Astrocyte (in vitro differentiated cells and primary cell): Measurements from ENCODE around the gene GLB1L2. TPM values are rescaled to one million over a fixed set of nuclear protein-coding genes. Genes with fewer than 3 reads are reported as not detected.

Experiments used
- DNase-seq: peaks from one replicate; pipeline ENCODE4 v3.0.0-alpha.2; 2010; ENCODE audit warnings: low read depth
- FAIRE-seq: peaks from 2 replicates; lab custom pipeline; 2011; peaks lifted over from hg19 to GRCh38; lab: Jason Lieb, UNC
- H2AFZ ChIP-seq: 2 replicates; pipeline ENCODE4 v1.6.0; 2012; ENCODE audit warnings: low read depth, low read length, inconsistent platforms
- H3K27ac ChIP-seq: 2 replicates; pipeline ENCODE4 v1.5.1; 2011; ENCODE audit warnings: low read depth, low read length, inconsistent platforms
- H3K27me3 ChIP-seq: 2 replicates; pipeline ENCODE4 v1.6.0; 2011; ENCODE audit warnings: low read length, inconsistent platforms; ENCODE audit not compliant: insufficient read depth
- H3K36me3 ChIP-seq: 2 replicates; pipeline ENCODE4 v1.5.1; 2011; ENCODE audit warnings: low read length, inconsistent platforms; ENCODE audit not compliant: insufficient read depth
- H3K4me1 ChIP-seq: 2 replicates; pipeline ENCODE4 v1.5.1; 2011; ENCODE audit warnings: low read length, inconsistent platforms; ENCODE audit not compliant: insufficient read depth
- H3K4me2 ChIP-seq: 2 replicates; pipeline ENCODE4 v1.6.0; 2012; ENCODE audit warnings: low read length, inconsistent platforms
- H3K4me3 ChIP-seq: 2 replicates; pipeline ENCODE4 v1.5.1; 2011; ENCODE audit warnings: low read depth, mild to moderate bottlenecking, low read length, inconsistent platforms; ENCODE audit not compliant: insufficient read depth
- H3K79me2 ChIP-seq: 2 replicates; pipeline ENCODE4 v1.6.0; 2012; ENCODE audit warnings: mild to moderate bottlenecking, low read length, inconsistent platforms; ENCODE audit not compliant: insufficient read depth
- H3K9ac ChIP-seq: 2 replicates; pipeline ENCODE4 v1.6.0; 2012; ENCODE audit warnings: mild to moderate bottlenecking, low read length, inconsistent platforms
- H3K9me3 ChIP-seq: 2 replicates; pipeline ENCODE4 v1.5.1; 2012; ENCODE audit warnings: low read depth, mild to moderate bottlenecking, low read length, inconsistent platforms; ENCODE audit not compliant: insufficient read depth
- H4K20me1 ChIP-seq: 2 replicates; pipeline ENCODE4 v1.6.0; 2012; ENCODE audit warnings: low read length, inconsistent platforms; ENCODE audit not compliant: insufficient read depth
- H3K27ac Mint-ChIP-seq: one replicate; pipeline ENCODE4 v1.8.0; 2021; ENCODE audit warnings: mild to moderate bottlenecking, mixed read lengths; ENCODE audit not compliant: unreplicated experiment
- H3K27me3 Mint-ChIP-seq: one replicate; pipeline ENCODE4 v1.8.0; 2021; ENCODE audit warnings: low read depth, mixed read lengths; ENCODE audit not compliant: unreplicated experiment
- H3K36me3 Mint-ChIP-seq: one replicate; pipeline ENCODE4 v1.8.0; 2021; ENCODE audit warnings: low read depth, mixed read lengths; ENCODE audit not compliant: unreplicated experiment
- H3K4me1 Mint-ChIP-seq: one replicate; pipeline ENCODE4 v1.8.0; 2021; ENCODE audit warnings: low read depth, mixed read lengths; ENCODE audit not compliant: unreplicated experiment
- H3K4me3 Mint-ChIP-seq: one replicate; pipeline ENCODE4 v1.8.0; 2021; ENCODE audit warnings: mild to moderate bottlenecking, moderate library complexity, mixed read lengths; ENCODE audit not compliant: unreplicated experiment
- H3K9me3 Mint-ChIP-seq: one replicate; pipeline ENCODE4 v1.8.0; 2021; ENCODE audit warnings: mild to moderate bottlenecking, mixed read lengths; ENCODE audit not compliant: unreplicated experiment
- CTCF ChIP-seq: IDR thresholded peaks from 2 replicates; pipeline ENCODE4 v1.5.1; 2011; ENCODE audit warnings: low read depth, mild to moderate bottlenecking, inconsistent platforms, low read length, moderate library complexity; ENCODE audit not compliant: insufficient read depth
- EZH2 ChIP-seq: IDR thresholded peaks from 2 replicates; pipeline ENCODE4 v1.6.1; 2012; ENCODE audit warnings: mild to moderate bottlenecking, low read length, inconsistent platforms; ENCODE audit not compliant: insufficient read depth
- total RNA-seq: library from RNA; stranded (reverse); gene quantifications from 2 replicates; pipeline ENCODE4 v1.2.1, GENCODE V29; 2021

Gene GLB1L2
- total RNA-seq, 1 donor from 2014 or later: 2.8 TPM

GRCh38 chr11:134388590-134388989 is 56.8 kb downstream of the GLB1L2 start:
- H3K27ac ChIP-seq: no peak overlapping the region
- H3K9me3 Mint-ChIP-seq: no peaks in the 10 kb centered on the region

DNA sequence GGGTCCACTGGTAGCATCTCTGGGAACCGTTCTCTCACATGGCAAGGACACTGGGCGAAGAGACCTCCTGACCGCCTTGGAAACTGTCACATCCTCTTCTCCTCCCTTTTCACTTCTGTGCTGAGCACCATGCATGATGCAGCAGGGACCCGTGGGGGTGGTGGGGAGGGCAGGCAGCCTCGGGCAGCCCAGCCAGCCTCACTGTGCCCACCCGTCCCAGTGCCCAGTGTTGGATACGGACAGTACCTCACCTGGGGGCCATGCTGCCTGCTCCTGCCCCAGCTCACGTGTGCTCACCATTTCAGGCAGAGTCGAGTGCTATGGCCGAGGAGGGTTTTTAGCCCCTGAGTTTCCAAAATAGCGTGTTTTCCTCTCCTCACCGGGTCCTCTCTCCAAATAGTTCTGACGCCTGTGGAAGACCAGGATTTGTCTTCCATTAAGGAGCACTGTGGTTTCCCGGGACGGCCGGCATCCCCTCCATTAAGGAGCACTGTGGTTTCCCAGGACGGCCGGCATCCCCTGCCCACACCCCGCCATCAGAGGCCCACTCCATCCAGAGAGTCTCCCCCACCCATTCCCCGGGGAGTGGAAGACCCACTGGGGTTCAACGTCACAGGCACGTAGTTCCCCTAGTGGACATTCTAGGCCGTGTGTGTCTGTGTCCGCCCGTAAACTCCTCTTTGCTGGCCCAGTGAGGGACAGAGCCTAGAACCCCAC is 57.8 kb downstream of the GLB1L2 start:
- no peak overlapping the region for H3K4me3 ChIP-seq
- no peak for FAIRE-seq
- H3K36me3 Mint-ChIP-seq: peaks cover 2% of the 10 kb centered on the region

More at GRCh38 chr11:134388590-134388989, 56.8 kb downstream of the GLB1L2 start:
- H3K36me3 ChIP-seq: no peaks in the 10 kb centered on the region
- peaks cover 2% of the 10 kb centered on the region for H3K9me3 ChIP-seq
- no peak overlapping the region for H3K4me3 ChIP-seq
- no peaks in the 10 kb centered on the region for H3K79me2 ChIP-seq
- H3K36me3 Mint-ChIP-seq: peaks cover 2% of the 10 kb centered on the region
- H3K27ac Mint-ChIP-seq: no peak overlapping the region
- H2AFZ ChIP-seq: no peak overlapping the region
- no peaks in the 10 kb centered on the region for H3K27me3 ChIP-seq
- TF ChIP-seq EZH2: no peak
- no peak for TF ChIP-seq CTCF
- H3K4me3 Mint-ChIP-seq: no peak overlapping the region
- H3K4me1 Mint-ChIP-seq: no peaks in the 10 kb centered on the region
- FAIRE-seq (no peak), DNase-seq (no peak)
- no peaks in the 10 kb centered on the region for H3K4me1 ChIP-seq
- H4K20me1 ChIP-seq: no peaks in the 10 kb centered on the region
- no peak overlapping the region for H3K4me2 ChIP-seq
- H3K9ac ChIP-seq: no peak overlapping the region
- peaks cover 46% of the 10 kb centered on the region for H3K27me3 Mint-ChIP-seq

More for the DNA sequence above, 57.8 kb downstream of the GLB1L2 start:
- H2AFZ ChIP-seq: no peak overlapping the region
- Mint-ChIP-seq H3K27ac (no peak overlapping the region), H3K9me3 (no peaks in the 10 kb centered on the region), H3K4me1 (no peaks in the 10 kb centered on the region), H3K27me3 (peaks cover 51% of the 10 kb centered on the region), H3K4me3 (no peak overlapping the region)
- no peak for DNase-seq
- no peaks in the 10 kb centered on the region for H3K36me3 ChIP-seq
- H3K27ac ChIP-seq: no peak overlapping the region
- H3K27me3 ChIP-seq: no peaks in the 10 kb centered on the region
- H3K4me1 ChIP-seq: no peaks in the 10 kb centered on the region
- no peak overlapping the region for H3K9ac ChIP-seq
- H3K4me2 ChIP-seq: no peak overlapping the region
- no peaks in the 10 kb centered on the region for H4K20me1 ChIP-seq
- no peaks in the 10 kb centered on the region for H3K9me3 ChIP-seq
- no peaks in the 10 kb centered on the region for H3K79me2 ChIP-seq
- no peak for TF ChIP-seq CTCF
- TF ChIP-seq EZH2: no peak
